ENCODE data around the gene NMT1. TPM values are rescaled to one million over a fixed set of nuclear protein-coding genes. Genes with fewer than 3 reads are reported as not detected.

Gene NMT1
- total and polyA plus RNA-seq, 2 of the 13 experiments (the other 11 are each of a cell fraction or from before 2014, with no cell fraction given) = 75.7 to 142 TPM

GRCh38 chr17:45043813-45044540 is 17.1 kb upstream of the NMT1 start (continued):
- TF ChIP-seq, protein P1, sequence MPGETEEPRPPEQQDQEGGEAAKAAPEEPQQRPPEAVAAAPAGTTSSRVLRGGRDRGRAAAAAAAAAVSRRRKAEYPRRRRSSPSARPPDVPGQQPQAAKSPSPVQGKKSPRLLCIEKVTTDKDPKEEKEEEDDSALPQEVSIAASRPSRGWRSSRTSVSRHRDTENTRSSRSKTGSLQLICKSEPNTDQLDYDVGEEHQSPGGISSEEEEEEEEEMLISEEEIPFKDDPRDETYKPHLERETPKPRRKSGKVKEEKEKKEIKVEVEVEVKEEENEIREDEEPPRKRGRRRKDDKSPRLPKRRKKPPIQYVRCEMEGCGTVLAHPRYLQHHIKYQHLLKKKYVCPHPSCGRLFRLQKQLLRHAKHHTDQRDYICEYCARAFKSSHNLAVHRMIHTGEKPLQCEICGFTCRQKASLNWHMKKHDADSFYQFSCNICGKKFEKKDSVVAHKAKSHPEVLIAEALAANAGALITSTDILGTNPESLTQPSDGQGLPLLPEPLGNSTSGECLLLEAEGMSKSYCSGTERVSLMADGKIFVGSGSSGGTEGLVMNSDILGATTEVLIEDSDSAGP (CRISPR knock-in tag; IDR thresholded peaks at IDR 0.05; ENCODE audit: borderline replicate concordance) = peak; percentile 64
- TF ChIP-seq KLF16 (CRISPR knock-in tag; IDR thresholded peaks at IDR 0.05) (no peak), CENPT (CRISPR knock-in tag; IDR thresholded peaks at IDR 0.05; ENCODE audit: low read depth) (no peak), GABPB1 (CRISPR knock-in tag; IDR thresholded peaks at IDR 0.05) (peak; percentile 49; the same call in 1 of the 2 replicates), FLYWCH1 (CRISPR knock-in tag; IDR thresholded peaks at IDR 0.05) (no peak), KMT2A (CRISPR knock-in tag; IDR thresholded peaks at IDR 0.05) (0 out of 2 replicates have a peak, but pooled peaks have one; percentile 56), NFIC (IDR thresholded peaks at IDR 0.05; ENCODE audit: low read length) (no peak), SMAD9 (CRISPR knock-in tag; IDR thresholded peaks at IDR 0.05) (no peak), ZNF543 (CRISPR knock-in tag; IDR thresholded peaks at IDR 0.05) (no peak), NONO (IDR thresholded peaks at IDR 0.05) (no peak), NONO (CRISPR knock-in tag; conservative IDR thresholded peaks at IDR 0.05) (0 out of 2 replicates have a peak, but pooled peaks have one; percentile 53), FOXK1 (CRISPR knock-in tag; IDR thresholded peaks at IDR 0.05; ENCODE audit: borderline replicate concordance, low read depth) (no peak), ZNF746 (CRISPR knock-in tag; IDR thresholded peaks at IDR 0.05) (no peak), ZNF275 (CRISPR knock-in tag; IDR thresholded peaks at IDR 0.05; ENCODE audit: borderline replicate concordance) (no peak), HOXA3 (CRISPR knock-in tag; IDR thresholded peaks at IDR 0.05) (peak; percentile 80), MEF2D (CRISPR knock-in tag; IDR thresholded peaks at IDR 0.05) (no peak), THAP7 (CRISPR knock-in tag; IDR thresholded peaks at IDR 0.05) (no peak), FOXA3 (CRISPR knock-in tag; IDR thresholded peaks at IDR 0.05) (0 out of 2 replicates have a peak, but pooled peaks have one; percentile 22), ZSCAN25 (CRISPR knock-in tag; IDR thresholded peaks at IDR 0.05) (no peak), RXRA (CRISPR knock-in tag; IDR thresholded peaks at IDR 0.05) (peak; percentile 49; the same call in 1 of the 2 replicates), EP300 (IDR thresholded peaks at IDR 0.05; ENCODE audit: low read depth in 2 of 2, low read length in 2 of 2) (peak in 1 of 2 experiments; percentile 7; a peak in 1 of 4 replicates), EP300 (CRISPR knock-in tag; IDR thresholded peaks at IDR 0.05; ENCODE audit: borderline replicate concordance) (no peak), HNRNPUL1 (IDR thresholded peaks at IDR 0.05; ENCODE audit: low read depth, low read length) (no peak), RBAK (CRISPR knock-in tag; IDR thresholded peaks at IDR 0.05) (peak; percentile 54; the same call in 1 of the 2 replicates), ZNF335 (CRISPR knock-in tag; IDR thresholded peaks at IDR 0.05) (no peak)
- TF ChIP-seq, protein P2, sequence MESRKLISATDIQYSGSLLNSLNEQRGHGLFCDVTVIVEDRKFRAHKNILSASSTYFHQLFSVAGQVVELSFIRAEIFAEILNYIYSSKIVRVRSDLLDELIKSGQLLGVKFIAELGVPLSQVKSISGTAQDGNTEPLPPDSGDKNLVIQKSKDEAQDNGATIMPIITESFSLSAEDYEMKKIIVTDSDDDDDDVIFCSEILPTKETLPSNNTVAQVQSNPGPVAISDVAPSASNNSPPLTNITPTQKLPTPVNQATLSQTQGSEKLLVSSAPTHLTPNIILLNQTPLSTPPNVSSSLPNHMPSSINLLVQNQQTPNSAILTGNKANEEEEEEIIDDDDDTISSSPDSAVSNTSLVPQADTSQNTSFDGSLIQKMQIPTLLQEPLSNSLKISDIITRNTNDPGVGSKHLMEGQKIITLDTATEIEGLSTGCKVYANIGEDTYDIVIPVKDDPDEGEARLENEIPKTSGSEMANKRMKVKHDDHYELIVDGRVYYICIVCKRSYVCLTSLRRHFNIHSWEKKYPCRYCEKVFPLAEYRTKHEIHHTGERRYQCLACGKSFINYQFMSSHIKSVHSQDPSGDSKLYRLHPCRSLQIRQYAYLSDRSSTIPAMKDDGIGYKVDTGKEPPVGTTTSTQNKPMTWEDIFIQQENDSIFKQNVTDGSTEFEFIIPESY (CRISPR knock-in tag; IDR thresholded peaks at IDR 0.05) = peak; percentile 100

All from HepG2 (cell line).